CD14-positive monocyte (primary cell): ENCODE data around the gene ELSPBP1. TPM values are rescaled to one million over a fixed set of nuclear protein-coding genes. Genes with fewer than 3 reads are reported as not detected.
A peak's percentile ranks its signal among the peaks of the same experiment; 100 is the strongest.

Source experiments
- DNase-seq, 3 donors: peaks; one replicate each; pipeline ENCODE4 v3.0.0-alpha.2; 2011 to 2022
- H2AFZ ChIP-seq: 2 replicates; pipeline ENCODE4 v1.6.0; 2012; ENCODE audit warnings: mild to moderate bottlenecking, low read depth, low read length, inconsistent platforms; ENCODE audit not compliant: insufficient read depth, poor library complexity, severe bottlenecking
- H3K27ac ChIP-seq, 2 donors: 1 replicate in 1 of 2; 2 replicates in 1 of 2; pipeline ENCODE4 v1.5.1; 2012 to 2013; ENCODE audit warnings: low read length in 2 of 2, control low read depth in 1 of 2, inconsistent platforms in 1 of 2, low read depth in 1 of 2, mild to moderate bottlenecking in 1 of 2
- H3K27me3 ChIP-seq, 2 donors: one replicate each; pipeline versions ENCODE4 v1.6.0 to v1.6.1; 2011 to 2013; ENCODE audit warnings: low read length in 2 of 2; ENCODE audit not compliant: control insufficient read depth in 2 of 2, insufficient read depth in 2 of 2
- H3K36me3 ChIP-seq, 2 donors: replicated peaks in 1 of 2; 1 replicate in 1 of 2; 2 replicates in 1 of 2; pipeline versions ENCODE4 v1.5.1 to v1.6.1; 2012 to 2013; ENCODE audit warnings: low read length in 2 of 2, control low read depth in 1 of 2, inconsistent platforms in 1 of 2, mild to moderate bottlenecking in 1 of 2; ENCODE audit not compliant: insufficient read depth in 2 of 2, control insufficient read depth in 1 of 2
- H3K4me1 ChIP-seq, 2 donors: 1 replicate in 1 of 2; 2 replicates in 1 of 2; pipeline versions ENCODE4 v1.5.1 to v1.6.1; 2012 to 2013; ENCODE audit warnings: low read length in 2 of 2, control low read depth in 1 of 2, inconsistent platforms in 1 of 2, mild to moderate bottlenecking in 1 of 2, moderate library complexity in 1 of 2; ENCODE audit not compliant: insufficient read depth in 2 of 2, control insufficient read depth in 1 of 2
- H3K4me2 ChIP-seq: replicated peaks from 2 replicates; pipeline ENCODE3; 2012; ENCODE audit warnings: low read length, moderate library complexity, mild to moderate bottlenecking; ENCODE audit not compliant: poor library complexity, severe bottlenecking; ENCODE audit errors: extremely low read depth
- H3K4me3 ChIP-seq, 3 experiments: fragments of 200-600 bp in 1 of 3; sonication (generic) in 1 of 3; replicated peaks in 1 of 3; 1 replicate in 2 of 3; 2 replicates in 1 of 3; pipeline ENCODE4 v1.5.1; 2011 to 2013; ENCODE audit warnings: low read length in 3 of 3, mild to moderate bottlenecking in 3 of 3, control low read depth in 2 of 3, low read depth in 2 of 3, inconsistent platforms in 1 of 3, moderate library complexity in 1 of 3
- H3K79me2 ChIP-seq: 2 replicates; pipeline ENCODE4 v1.6.0; 2012; ENCODE audit warnings: mild to moderate bottlenecking, control low read depth, inconsistent platforms, low read length, moderate library complexity; ENCODE audit not compliant: insufficient read depth
- H3K9ac ChIP-seq: 2 replicates; pipeline ENCODE4 v1.6.0; 2017; ENCODE audit warnings: low read length, mild to moderate bottlenecking; ENCODE audit not compliant: insufficient read depth, poor library complexity, severe bottlenecking
- H3K9me3 ChIP-seq, 2 donors: replicated peaks in 1 of 2; 1 replicate in 1 of 2; 2 replicates in 1 of 2; pipeline versions ENCODE4 v1.5.1 to v1.6.1; 2012 to 2013; ENCODE audit warnings: low read length in 2 of 2, control low read depth in 1 of 2; ENCODE audit not compliant: control insufficient read depth in 1 of 2, insufficient read depth in 1 of 2
- H4K20me1 ChIP-seq: 2 replicates; pipeline ENCODE4 v1.6.0; 2012; ENCODE audit warnings: mild to moderate bottlenecking, low read length, control low read depth, moderate library complexity; ENCODE audit not compliant: insufficient read depth
- H3K27ac Mint-ChIP-seq, 7 donors: one replicate each; pipeline ENCODE4 v1.8.0; 2020; ENCODE audit warnings: mild to moderate bottlenecking in 7 of 7, mixed read lengths in 7 of 7, moderate library complexity in 6 of 7, inconsistent platforms in 2 of 7
- H3K27me3 Mint-ChIP-seq, 3 donors: one replicate each; pipeline ENCODE4 v1.8.0; 2021 to 2022; ENCODE audit warnings: low read depth in 3 of 3, mild to moderate bottlenecking in 3 of 3, mixed read lengths in 3 of 3, moderate library complexity in 3 of 3, inconsistent platforms in 1 of 3
- H3K36me3 Mint-ChIP-seq, 2 donors: one replicate each; pipeline ENCODE4 v1.8.0; 2020; ENCODE audit warnings: mixed read lengths in 2 of 2, inconsistent platforms in 1 of 2, mild to moderate bottlenecking in 1 of 2
- H3K4me1 Mint-ChIP-seq: one replicate; pipeline ENCODE4 v1.8.0; 2020; ENCODE audit warnings: mild to moderate bottlenecking, mixed read lengths
- H3K4me3 Mint-ChIP-seq, 2 donors: one replicate each; pipeline ENCODE4 v1.8.0; 2020; ENCODE audit warnings: mild to moderate bottlenecking in 2 of 2, mixed read lengths in 2 of 2, moderate library complexity in 1 of 2
- H3K9me3 Mint-ChIP-seq, 7 donors: one replicate each; pipeline ENCODE4 v1.8.0; 2020 to 2022; ENCODE audit warnings: mixed read lengths in 7 of 7, mild to moderate bottlenecking in 6 of 7, moderate library complexity in 6 of 7, inconsistent platforms in 2 of 7
- WGBS: methylation state at CpG from one replicate; pipeline ENCODE4 v1.1.5; 2013; ENCODE audit warnings: missing lambda C conversion rate; ENCODE audit not compliant: insufficient coverage; 5-methylcytosine and 5-hydroxymethylcytosine counted together
- intact Hi-C, 2 donors: fragments of 100-400 bp; cut with micrococcal nuclease; formaldehyde crosslinking; loops; one replicate each; pipeline versions ENCODE4 v1.15.0 to v1.15.1; 2023
- polyA plus RNA-seq, 3 donors: library from polyadenylated mRNA; depleted of rRNA in 1 of 3; unstranded in 2 of 3; stranded (reverse) in 1 of 3; fragments of 300-500 nt in 2 of 3; fragments of >200 nt in 1 of 3; fragmentation: Illumina TruSeq in 2 of 3; gene quantifications; 1 replicate in 2 of 3; 2 replicates in 1 of 3; pipeline ENCODE4 v1.2.3, GENCODE V29; 2012 to 2021
- TF ChIP-seq, protein P1 (sequence below): fragments of 200-600 bp; IDR thresholded peaks from one replicate; pipeline ENCODE4 v1.8.0; 2022; ENCODE audit warnings: antibody characterized with exemption, mild to moderate bottlenecking

Gene ELSPBP1
- polyA plus RNA-seq, 3 donors = not detected

DNA sequence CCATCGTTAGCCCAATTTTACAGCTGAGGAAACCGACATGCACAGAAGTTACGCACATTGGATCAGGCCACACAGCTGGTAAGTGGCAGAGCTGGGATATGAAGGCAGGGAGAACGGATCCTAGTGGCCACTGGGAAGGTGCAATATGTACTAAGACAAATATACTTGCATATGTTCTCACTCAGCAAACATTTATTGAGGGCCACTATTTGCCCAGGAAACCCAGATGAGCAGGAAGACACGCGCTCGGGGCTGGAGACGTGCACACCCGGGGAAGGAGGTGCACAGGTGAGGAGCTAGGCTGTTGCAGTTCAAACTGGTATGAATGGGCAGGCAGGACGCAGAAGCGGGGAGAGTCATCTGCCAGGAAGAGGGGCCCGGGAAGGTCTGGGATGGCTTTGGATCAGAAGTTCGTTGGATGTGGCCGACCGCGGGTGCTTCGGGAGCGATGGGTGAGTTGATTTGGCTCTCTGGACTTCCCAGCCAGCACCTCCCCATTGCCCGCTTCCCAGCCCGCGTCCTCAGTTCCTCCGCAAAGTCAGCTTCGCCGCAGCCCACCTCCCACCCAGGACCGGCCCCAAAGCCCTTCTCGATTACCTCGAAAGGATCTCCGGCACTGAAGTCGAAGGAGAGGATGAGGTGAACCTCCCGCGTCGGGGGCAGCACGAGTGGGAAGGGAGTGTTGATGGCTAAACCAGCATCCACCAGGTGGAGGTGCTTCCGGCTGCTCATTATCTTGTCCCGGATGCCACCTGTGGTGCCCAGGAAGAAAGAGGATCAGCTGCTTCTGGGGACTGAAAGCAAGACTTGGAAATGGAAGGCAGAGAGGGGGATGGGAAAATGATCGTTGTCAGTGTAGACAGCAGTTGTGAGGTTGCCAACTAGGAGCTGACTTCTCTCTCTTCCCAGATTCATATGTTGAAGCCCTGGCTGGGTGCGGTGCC is 67.2 kb downstream of the ELSPBP1 start:
- Histone ChIP-seq H3K36me3 (no peaks in the 10 kb centered on the region), H3K27me3 (no peaks in the 10 kb centered on the region), H2AFZ (no peak overlapping the region), H3K79me2 (no peaks in the 10 kb centered on the region), H3K4me3 (no peak overlapping the region), H3K4me2 (no peak overlapping the region), H3K4me1 (no peaks in the 10 kb centered on the region), H4K20me1 (no peaks in the 10 kb centered on the region), H3K27ac (no peak overlapping the region), H3K9ac (no peak overlapping the region), H3K9me3 (no peaks in the 10 kb centered on the region)
- DNase-seq = no peak
- TF ChIP-seq, protein P1, sequence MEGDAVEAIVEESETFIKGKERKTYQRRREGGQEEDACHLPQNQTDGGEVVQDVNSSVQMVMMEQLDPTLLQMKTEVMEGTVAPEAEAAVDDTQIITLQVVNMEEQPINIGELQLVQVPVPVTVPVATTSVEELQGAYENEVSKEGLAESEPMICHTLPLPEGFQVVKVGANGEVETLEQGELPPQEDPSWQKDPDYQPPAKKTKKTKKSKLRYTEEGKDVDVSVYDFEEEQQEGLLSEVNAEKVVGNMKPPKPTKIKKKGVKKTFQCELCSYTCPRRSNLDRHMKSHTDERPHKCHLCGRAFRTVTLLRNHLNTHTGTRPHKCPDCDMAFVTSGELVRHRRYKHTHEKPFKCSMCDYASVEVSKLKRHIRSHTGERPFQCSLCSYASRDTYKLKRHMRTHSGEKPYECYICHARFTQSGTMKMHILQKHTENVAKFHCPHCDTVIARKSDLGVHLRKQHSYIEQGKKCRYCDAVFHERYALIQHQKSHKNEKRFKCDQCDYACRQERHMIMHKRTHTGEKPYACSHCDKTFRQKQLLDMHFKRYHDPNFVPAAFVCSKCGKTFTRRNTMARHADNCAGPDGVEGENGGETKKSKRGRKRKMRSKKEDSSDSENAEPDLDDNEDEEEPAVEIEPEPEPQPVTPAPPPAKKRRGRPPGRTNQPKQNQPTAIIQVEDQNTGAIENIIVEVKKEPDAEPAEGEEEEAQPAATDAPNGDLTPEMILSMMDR = no peak
- Mint-ChIP-seq H3K36me3 (no peaks in the 10 kb centered on the region), H3K27me3 (peaks cover 9 to 18% (median 17%) of the 10 kb centered on the region in 3 donors), H3K4me3 (peak overlapping the region in 1 of 2 donors; percentile 17), H3K27ac (peak overlapping the region in 1 of 7 donors; percentile 14), H3K9me3 (peaks cover 0 to 3% (median 0%) of the 10 kb centered on the region in 7 donors), H3K4me1 (peaks cover 2% of the 10 kb centered on the region)
- intact Hi-C loops = no loop called here
- WGBS = 53% methylated on average over 18 of the region's 37 CpGs

DNA sequence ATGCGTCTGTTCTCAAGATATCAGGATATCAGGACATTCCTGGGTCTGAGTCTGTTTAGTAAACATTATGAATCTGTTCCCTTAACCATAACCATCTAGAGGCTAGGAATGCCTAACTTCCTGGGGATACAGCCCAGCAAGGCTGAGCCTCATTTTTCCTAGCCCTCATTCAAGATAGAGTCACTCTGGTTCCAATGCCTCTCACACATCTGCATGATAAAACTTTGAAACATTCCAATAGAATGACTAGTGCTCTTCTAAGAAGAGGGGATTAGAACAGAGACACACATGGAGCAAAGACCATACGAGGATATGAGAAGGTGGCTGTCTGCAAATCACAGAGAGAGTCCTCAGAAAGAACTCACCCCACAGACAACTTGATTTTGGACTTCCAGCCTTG is 70.1 kb downstream of the ELSPBP1 start:
- H3K27ac Mint-ChIP-seq = no peak overlapping the region
- H3K9me3 ChIP-seq = no peaks in the 10 kb centered on the region
- no peak for DNase-seq
- no peaks in the 10 kb centered on the region for H4K20me1 ChIP-seq
- H3K4me1 Mint-ChIP-seq = no peaks in the 10 kb centered on the region
- no peaks in the 10 kb centered on the region for H3K27me3 ChIP-seq
- H3K79me2 ChIP-seq = no peaks in the 10 kb centered on the region
- intact Hi-C loops = no loop called here
- no peaks in the 10 kb centered on the region for H3K36me3 Mint-ChIP-seq
- H2AFZ ChIP-seq = no peak overlapping the region
- no peak overlapping the region for H3K27ac ChIP-seq
- H3K4me2 ChIP-seq = no peak overlapping the region
- H3K4me3 Mint-ChIP-seq = no peak overlapping the region
- H3K27me3 Mint-ChIP-seq = peaks cover 13 to 21% (median 19%) of the 10 kb centered on the region in 3 donors
- peaks cover 0 to 3% (median 0%) of the 10 kb centered on the region in 7 donors for H3K9me3 Mint-ChIP-seq
- TF ChIP-seq, protein P1 = no peak
- H3K9ac ChIP-seq = no peak overlapping the region
- H3K4me3 ChIP-seq = no peak overlapping the region
- no CpG with 5 or more reads among the region's 2 CpGs for WGBS
- no peaks in the 10 kb centered on the region for H3K36me3 ChIP-seq
- no peaks in the 10 kb centered on the region for H3K4me1 ChIP-seq
